ENCODE data around the gene JMJD7. TPM values are rescaled to one million over a fixed set of nuclear protein-coding genes. Genes with fewer than 3 reads are reported as not detected.

Gene JMJD7
- total and polyA plus RNA-seq, 10 donors: 3.2 to 20.1 (median 10.7) TPM

GRCh38 chr15:41860049-41860828 is 32.3 kb downstream of the JMJD7 start:
- Histone ChIP-seq H3K36me3 (no peaks in the 10 kb centered on the region), H3K27ac (no peak overlapping the region), H3K27me3 (replicated peaks in 1 of 7) (peaks cover 0 to 41% (median 0%) of the 10 kb centered on the region in 7 donors), H3K4me3 (no peak overlapping the region), H3K9me3 (no peaks in the 10 kb centered on the region), H3K4me1 (peaks cover 0 to 16% (median 12%) of the 10 kb centered on the region in 6 donors)
- WGBS, 5 donors: 25 to 60% (median 36%) methylated on average over 9 to 15 of the region's 15 CpGs
- no peak for DNase-seq
- intact Hi-C loops (cut with DNase I; ENCODE audit: low total_unique reads): no loop called here
- peak in 6 of 11 experiments; percentile 12 to 46 (median 36) for TF ChIP-seq CTCF (IDR thresholded peaks at IDR 0.05 in 8 of 11, conservative IDR thresholded peaks at IDR 0.05 in 3 of 11)
- TF ChIP-seq POLR2A (IDR thresholded peaks at IDR 0.05): no peak
- TF ChIP-seq POLR2AphosphoS5 (IDR thresholded peaks at IDR 0.05): peak in 2 of 3 donors; percentile 45 to 48

GRCh38 chr15:41861736-41862356 is 34.0 kb downstream of the JMJD7 start:
- H3K4me3 ChIP-seq: no peak overlapping the region
- H3K27ac ChIP-seq: no peak overlapping the region
- WGBS, 5 donors: 91 to 97% (median 94%) methylated on average over 18 of the region's 18 CpGs
- H3K9me3 ChIP-seq: no peaks in the 10 kb centered on the region
- no peaks in the 10 kb centered on the region for H3K36me3 ChIP-seq
- intact Hi-C loops (cut with DNase I; ENCODE audit: low total_unique reads): no loop called here
- DNase-seq: no peak
- peaks cover 0 to 36% (median 0%) of the 10 kb centered on the region in 7 donors for H3K27me3 ChIP-seq (replicated peaks in 1 of 7)
- no peak for TF ChIP-seq POLR2A (IDR thresholded peaks at IDR 0.05)
- TF ChIP-seq CTCF (IDR thresholded peaks at IDR 0.05 in 8 of 11, conservative IDR thresholded peaks at IDR 0.05 in 3 of 11): no peak
- TF ChIP-seq POLR2AphosphoS5 (IDR thresholded peaks at IDR 0.05): no peak
- peaks cover 0 to 16% (median 12%) of the 10 kb centered on the region in 6 donors for H3K4me1 ChIP-seq

- peaks cover 0 to 29% (median 0%) of the 10 kb centered on the region in 7 donors for H3K27me3 ChIP-seq (replicated peaks in 1 of 7)
- H3K9me3 ChIP-seq: no peaks in the 10 kb centered on the region
- WGBS, 5 donors: 77 to 87% (median 80%) methylated on average over 16 to 19 of the region's 19 CpGs
- no peak overlapping the region for H3K27ac ChIP-seq
- H3K4me3 ChIP-seq: no peak overlapping the region
- H3K4me1 ChIP-seq: peaks cover 0 to 16% (median 12%) of the 10 kb centered on the region in 6 donors
- intact Hi-C loops (cut with DNase I; ENCODE audit: low total_unique reads): no loop called here
- DNase-seq: no peak
- no peaks in the 10 kb centered on the region for H3K36me3 ChIP-seq
- TF ChIP-seq POLR2A (IDR thresholded peaks at IDR 0.05): no peak
- TF ChIP-seq CTCF (IDR thresholded peaks at IDR 0.05 in 8 of 11, conservative IDR thresholded peaks at IDR 0.05 in 3 of 11): no peak
- no peak for TF ChIP-seq POLR2AphosphoS5 (IDR thresholded peaks at IDR 0.05)
These were observed 34.7 kb downstream of the JMJD7 start for GRCh38 chr15:41862515-41863116.
